Measurements from ENCODE around the gene EPN1. TPM values are rescaled to one million over a fixed set of nuclear protein-coding genes. Genes with fewer than 3 reads are reported as not detected.

EPN1 gene
- total and polyA plus RNA-seq, 9 of the 15 experiments (the other 6 are each of a cell fraction or from before 2014, with no cell fraction given) = 0.08 to 138 (median 12.7) TPM

DNA sequence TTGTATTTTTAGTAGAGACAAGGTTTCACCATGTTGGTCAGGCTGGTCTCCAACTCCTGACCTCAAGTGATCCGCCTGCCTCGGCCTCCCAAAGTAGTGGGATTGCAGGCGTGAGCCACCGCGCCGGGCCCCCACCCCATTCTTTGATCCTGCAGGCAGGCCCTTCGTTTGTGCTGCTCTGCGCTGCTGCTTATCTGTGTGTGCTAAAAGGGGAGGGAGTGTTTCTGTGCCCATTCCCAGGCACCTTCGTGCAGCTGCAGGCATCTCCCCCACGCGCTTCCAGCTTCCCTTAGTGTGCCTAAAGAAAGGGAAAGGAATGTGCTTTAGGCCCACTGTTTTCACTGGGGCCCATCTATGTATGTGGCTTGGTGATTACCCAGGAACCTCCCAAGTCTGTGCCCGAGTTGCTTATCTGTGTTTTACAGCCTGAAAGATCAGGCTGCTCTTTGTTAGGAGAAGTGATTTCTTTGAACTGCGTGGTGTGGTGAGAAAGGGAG, 27.2 kb downstream of the EPN1 start (continued):
- TF ChIP-seq NR4A1 (CRISPR knock-in tag; IDR thresholded peaks at IDR 0.05) = no peak
- TF ChIP-seq NR4A1 (tag; IDR thresholded peaks at IDR 0.05) = peak; percentile 68; the same call in 1 of the 2 replicates
- TF ChIP-seq HOXB6 (CRISPR knock-in tag; IDR thresholded peaks at IDR 0.05; ENCODE audit: borderline replicate concordance) = no peak
- TF ChIP-seq ZNF184 (CRISPR knock-in tag; IDR thresholded peaks at IDR 0.05) = no peak
- TF ChIP-seq ZNF274 (IDR thresholded peaks at IDR 0.05; ENCODE audit: borderline replicate concordance, low read depth, low read length) = no peak
- no peak for TF ChIP-seq SPI1 (IDR thresholded peaks at IDR 0.05; ENCODE audit: borderline replicate concordance, low read depth, low read length)
- TF ChIP-seq MEF2A (IDR thresholded peaks at IDR 0.05; ENCODE audit: control insufficient read depth, low read depth, low read length) = no peak
- no peak for TF ChIP-seq ZNF408 (CRISPR knock-in tag; IDR thresholded peaks at IDR 0.05; ENCODE audit: low read depth)
- peak; percentile 85 for TF ChIP-seq SMARCE1 (IDR thresholded peaks at IDR 0.05)
- TF ChIP-seq PTBP1 (IDR thresholded peaks at IDR 0.05; ENCODE audit: low read depth, low read length) = no peak
- no peak for TF ChIP-seq STAT5B (CRISPR knock-in tag; IDR thresholded peaks at IDR 0.05)
- no peak for TF ChIP-seq ZNF174 (CRISPR knock-in tag; IDR thresholded peaks at IDR 0.05)
- no peak for TF ChIP-seq FIP1L1 (IDR thresholded peaks at IDR 0.05; ENCODE audit: low read depth, low read length, poor library complexity, severe bottlenecking)
- no peak for TF ChIP-seq ZNF668 (CRISPR knock-in tag; IDR thresholded peaks at IDR 0.05)
- TF ChIP-seq NCOA4 (IDR thresholded peaks at IDR 0.05; ENCODE audit: partially characterized antibody) = no peak
- TF ChIP-seq U2AF1 (optimal IDR thresholded peaks at IDR 0.05; ENCODE audit: low read depth, low read length) = no peak
- no peak for TF ChIP-seq NUFIP1 (IDR thresholded peaks at IDR 0.05; ENCODE audit: partially characterized antibody)
- TF ChIP-seq MTF1 (CRISPR knock-in tag; IDR thresholded peaks at IDR 0.05; ENCODE audit: borderline replicate concordance) = no peak
- no peak for TF ChIP-seq ELF1 (tag; IDR thresholded peaks at IDR 0.05)
- TF ChIP-seq ZNF316 (IDR thresholded peaks at IDR 0.05) = no peak
- TF ChIP-seq, protein P1, sequence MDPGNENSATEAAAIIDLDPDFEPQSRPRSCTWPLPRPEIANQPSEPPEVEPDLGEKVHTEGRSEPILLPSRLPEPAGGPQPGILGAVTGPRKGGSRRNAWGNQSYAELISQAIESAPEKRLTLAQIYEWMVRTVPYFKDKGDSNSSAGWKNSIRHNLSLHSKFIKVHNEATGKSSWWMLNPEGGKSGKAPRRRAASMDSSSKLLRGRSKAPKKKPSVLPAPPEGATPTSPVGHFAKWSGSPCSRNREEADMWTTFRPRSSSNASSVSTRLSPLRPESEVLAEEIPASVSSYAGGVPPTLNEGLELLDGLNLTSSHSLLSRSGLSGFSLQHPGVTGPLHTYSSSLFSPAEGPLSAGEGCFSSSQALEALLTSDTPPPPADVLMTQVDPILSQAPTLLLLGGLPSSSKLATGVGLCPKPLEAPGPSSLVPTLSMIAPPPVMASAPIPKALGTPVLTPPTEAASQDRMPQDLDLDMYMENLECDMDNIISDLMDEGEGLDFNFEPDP (CRISPR knock-in tag; IDR thresholded peaks at IDR 0.05) = no peak
- no peak for TF ChIP-seq SIN3A (IDR thresholded peaks at IDR 0.05; ENCODE audit: borderline replicate concordance in 2 of 2, control insufficient read depth in 1 of 2, low read depth in 2 of 2, low read length in 2 of 2)
- TF ChIP-seq, protein P2, sequence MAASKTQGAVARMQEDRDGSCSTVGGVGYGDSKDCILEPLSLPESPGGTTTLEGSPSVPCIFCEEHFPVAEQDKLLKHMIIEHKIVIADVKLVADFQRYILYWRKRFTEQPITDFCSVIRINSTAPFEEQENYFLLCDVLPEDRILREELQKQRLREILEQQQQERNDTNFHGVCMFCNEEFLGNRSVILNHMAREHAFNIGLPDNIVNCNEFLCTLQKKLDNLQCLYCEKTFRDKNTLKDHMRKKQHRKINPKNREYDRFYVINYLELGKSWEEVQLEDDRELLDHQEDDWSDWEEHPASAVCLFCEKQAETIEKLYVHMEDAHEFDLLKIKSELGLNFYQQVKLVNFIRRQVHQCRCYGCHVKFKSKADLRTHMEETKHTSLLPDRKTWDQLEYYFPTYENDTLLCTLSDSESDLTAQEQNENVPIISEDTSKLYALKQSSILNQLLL (CRISPR knock-in tag; IDR thresholded peaks at IDR 0.05; ENCODE audit: borderline replicate concordance) = no peak
- TF ChIP-seq, protein P3, sequence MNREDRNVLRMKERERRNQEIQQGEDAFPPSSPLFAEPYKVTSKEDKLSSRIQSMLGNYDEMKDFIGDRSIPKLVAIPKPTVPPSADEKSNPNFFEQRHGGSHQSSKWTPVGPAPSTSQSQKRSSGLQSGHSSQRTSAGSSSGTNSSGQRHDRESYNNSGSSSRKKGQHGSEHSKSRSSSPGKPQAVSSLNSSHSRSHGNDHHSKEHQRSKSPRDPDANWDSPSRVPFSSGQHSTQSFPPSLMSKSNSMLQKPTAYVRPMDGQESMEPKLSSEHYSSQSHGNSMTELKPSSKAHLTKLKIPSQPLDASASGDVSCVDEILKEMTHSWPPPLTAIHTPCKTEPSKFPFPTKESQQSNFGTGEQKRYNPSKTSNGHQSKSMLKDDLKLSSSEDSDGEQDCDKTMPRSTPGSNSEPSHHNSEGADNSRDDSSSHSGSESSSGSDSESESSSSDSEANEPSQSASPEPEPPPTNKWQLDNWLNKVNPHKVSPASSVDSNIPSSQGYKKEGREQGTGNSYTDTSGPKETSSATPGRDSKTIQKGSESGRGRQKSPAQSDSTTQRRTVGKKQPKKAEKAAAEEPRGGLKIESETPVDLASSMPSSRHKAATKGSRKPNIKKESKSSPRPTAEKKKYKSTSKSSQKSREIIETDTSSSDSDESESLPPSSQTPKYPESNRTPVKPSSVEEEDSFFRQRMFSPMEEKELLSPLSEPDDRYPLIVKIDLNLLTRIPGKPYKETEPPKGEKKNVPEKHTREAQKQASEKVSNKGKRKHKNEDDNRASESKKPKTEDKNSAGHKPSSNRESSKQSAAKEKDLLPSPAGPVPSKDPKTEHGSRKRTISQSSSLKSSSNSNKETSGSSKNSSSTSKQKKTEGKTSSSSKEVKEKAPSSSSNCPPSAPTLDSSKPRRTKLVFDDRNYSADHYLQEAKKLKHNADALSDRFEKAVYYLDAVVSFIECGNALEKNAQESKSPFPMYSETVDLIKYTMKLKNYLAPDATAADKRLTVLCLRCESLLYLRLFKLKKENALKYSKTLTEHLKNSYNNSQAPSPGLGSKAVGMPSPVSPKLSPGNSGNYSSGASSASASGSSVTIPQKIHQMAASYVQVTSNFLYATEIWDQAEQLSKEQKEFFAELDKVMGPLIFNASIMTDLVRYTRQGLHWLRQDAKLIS (CRISPR knock-in tag; IDR thresholded peaks at IDR 0.05) = no peak
